Measurements from ENCODE around the gene PTPN13.

Gene PTPN13

DNA sequence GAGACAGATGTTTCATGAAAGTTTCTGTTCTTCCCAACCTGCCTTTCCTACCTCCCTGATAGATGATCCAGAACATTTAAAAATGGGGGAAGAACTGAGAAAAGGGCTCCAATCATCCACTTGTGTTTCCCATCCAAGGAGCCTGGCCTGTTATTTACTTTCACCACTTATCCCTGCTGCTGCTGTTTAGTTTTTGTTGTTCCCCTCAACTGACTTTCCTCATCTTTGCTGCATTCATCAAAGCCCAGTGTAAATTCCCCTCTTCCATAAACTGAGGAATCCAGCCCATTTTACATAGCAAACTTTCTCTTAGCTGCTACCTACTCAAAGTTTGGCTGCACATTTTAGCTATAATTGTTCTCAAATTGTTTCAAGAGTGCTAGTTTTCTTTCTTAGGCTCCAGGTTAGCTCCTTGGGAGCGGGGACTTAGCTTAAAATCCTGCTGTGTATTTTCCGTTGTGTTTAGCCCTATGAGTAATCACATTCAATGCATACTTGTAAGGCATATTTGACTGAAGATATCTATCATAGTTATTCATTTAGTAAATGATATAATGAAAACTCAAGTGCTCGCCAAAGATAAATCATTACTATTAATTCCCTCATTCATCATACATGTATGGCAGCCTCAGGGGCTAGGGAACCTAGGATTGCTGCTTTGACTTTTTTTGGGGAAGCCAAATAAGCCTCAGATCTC lies 1.4 kb upstream of the PTPN13 start (continued):
- no peak for TF ChIP-seq KLF10 (tag by site-specific recombination; IDR thresholded peaks at IDR 0.05)
- no peak for TF ChIP-seq ZNF626 (tag by site-specific recombination; IDR thresholded peaks at IDR 0.05)
- TF ChIP-seq ZBTB17 (tag by site-specific recombination; IDR thresholded peaks at IDR 0.05) = 0 out of 2 replicates have a peak, but pooled peaks have one; percentile 19

GRCh38 chr4:86594559-86595425 lies 677 bp downstream of the PTPN13 start:
- Histone ChIP-seq H3K27ac (ENCODE audit: extremely low read depth, low read depth, low read length) (peak overlapping the region; percentile 95), H3K9me3 (ENCODE audit: control insufficient read depth, insufficient read depth, low read depth, low read length) (no peaks in the 10 kb centered on the region), H3K36me3 (ENCODE audit: control insufficient read depth in 2 of 2, insufficient read depth in 1 of 2, low read length in 2 of 2) (no peaks in the 10 kb centered on the region; a peak in 1 of 3 replicates), H3K4me1 (ENCODE audit: control insufficient read depth, insufficient read depth, low read length) (peaks cover 20% of the 10 kb centered on the region), H3K4me3 (ENCODE audit: low read depth, low read length) (peak overlapping the region; percentile 72)
- CTCF ChIA-PET = interaction anchor here (0.5 to 4.0 kb wide), 8 partner anchors 18 to 1862 kb away, joined by 3 to 29 read pairs (median 4); partner anchors contain the start of gene HERC5
- POLR2A ChIA-PET = interaction anchor here (0.6 to 1.5 kb wide), 8 partner anchors 13 to 610 kb away, joined by 3 to 4 read pairs (median 3); partner anchors contain the start of gene AFF1
- TF ChIP-seq, protein P1, sequence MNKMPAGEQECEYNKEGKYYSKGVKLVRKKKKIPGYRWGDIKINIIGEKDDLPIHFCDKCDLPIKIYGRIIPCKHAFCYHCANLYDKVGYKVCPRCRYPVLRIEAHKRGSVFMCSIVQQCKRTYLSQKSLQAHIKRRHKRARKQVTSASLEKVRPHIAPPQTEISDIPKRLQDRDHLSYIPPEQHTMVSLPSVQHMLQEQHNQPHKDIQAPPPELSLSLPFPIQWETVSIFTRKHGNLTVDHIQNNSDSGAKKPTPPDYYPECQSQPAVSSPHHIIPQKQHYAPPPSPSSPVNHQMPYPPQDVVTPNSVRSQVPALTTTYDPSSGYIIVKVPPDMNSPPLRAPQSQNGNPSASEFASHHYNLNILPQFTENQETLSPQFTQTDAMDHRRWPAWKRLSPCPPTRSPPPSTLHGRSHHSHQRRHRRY (tag by site-specific recombination; IDR thresholded peaks at IDR 0.05) = no peak
- no peak for TF ChIP-seq ZNF514 (tag by site-specific recombination; IDR thresholded peaks at IDR 0.05)
- TF ChIP-seq ZBTB7A (tag by site-specific recombination; IDR thresholded peaks at IDR 0.05; ENCODE audit: low read depth) = no peak
- TF ChIP-seq ZNF138 (tag by site-specific recombination; IDR thresholded peaks at IDR 0.05; ENCODE audit: borderline replicate concordance) = no peak
- peak; percentile 90 for TF ChIP-seq ZBTB8A (tag by site-specific recombination; IDR thresholded peaks at IDR 0.05)
- TF ChIP-seq MZF1 (tag by site-specific recombination; IDR thresholded peaks at IDR 0.05; ENCODE audit: borderline replicate concordance) = peak; percentile 72; the same call in 1 of the 2 replicates
- no peak for TF ChIP-seq ZNF426 (tag by site-specific recombination; IDR thresholded peaks at IDR 0.05)
- no peak for TF ChIP-seq ZNF404 (tag by site-specific recombination; IDR thresholded peaks at IDR 0.05)
- TF ChIP-seq ZNF433 (tag by site-specific recombination; IDR thresholded peaks at IDR 0.05; ENCODE audit: low read depth) = no peak
- peak; percentile 72 for TF ChIP-seq ZNF513 (tag by site-specific recombination; IDR thresholded peaks at IDR 0.05)
- no peak for TF ChIP-seq ZNF394 (tag by site-specific recombination; IDR thresholded peaks at IDR 0.05; ENCODE audit: borderline replicate concordance)
- TF ChIP-seq ZNF311 (tag by site-specific recombination; IDR thresholded peaks at IDR 0.05; ENCODE audit: borderline replicate concordance) = no peak
- TF ChIP-seq FEZF1 (tag by site-specific recombination; IDR thresholded peaks at IDR 0.05) = no peak
- TF ChIP-seq, protein P2, sequence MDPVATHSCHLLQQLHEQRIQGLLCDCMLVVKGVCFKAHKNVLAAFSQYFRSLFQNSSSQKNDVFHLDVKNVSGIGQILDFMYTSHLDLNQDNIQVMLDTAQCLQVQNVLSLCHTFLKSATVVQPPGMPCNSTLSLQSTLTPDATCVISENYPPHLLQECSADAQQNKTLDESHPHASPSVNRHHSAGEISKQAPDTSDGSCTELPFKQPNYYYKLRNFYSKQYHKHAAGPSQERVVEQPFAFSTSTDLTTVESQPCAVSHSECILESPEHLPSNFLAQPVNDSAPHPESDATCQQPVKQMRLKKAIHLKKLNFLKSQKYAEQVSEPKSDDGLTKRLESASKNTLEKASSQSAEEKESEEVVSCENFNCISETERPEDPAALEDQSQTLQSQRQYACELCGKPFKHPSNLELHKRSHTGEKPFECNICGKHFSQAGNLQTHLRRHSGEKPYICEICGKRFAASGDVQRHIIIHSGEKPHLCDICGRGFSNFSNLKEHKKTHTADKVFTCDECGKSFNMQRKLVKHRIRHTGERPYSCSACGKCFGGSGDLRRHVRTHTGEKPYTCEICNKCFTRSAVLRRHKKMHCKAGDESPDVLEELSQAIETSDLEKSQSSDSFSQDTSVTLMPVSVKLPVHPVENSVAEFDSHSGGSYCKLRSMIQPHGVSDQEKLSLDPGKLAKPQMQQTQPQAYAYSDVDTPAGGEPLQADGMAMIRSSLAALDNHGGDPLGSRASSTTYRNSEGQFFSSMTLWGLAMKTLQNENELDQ (tag by site-specific recombination; IDR thresholded peaks at IDR 0.05; ENCODE audit: low read depth) = no peak
- no peak for TF ChIP-seq ZNF354C (tag by site-specific recombination; IDR thresholded peaks at IDR 0.05; ENCODE audit: borderline replicate concordance, low read depth)
- no peak for TF ChIP-seq ZNF530 (tag by site-specific recombination; IDR thresholded peaks at IDR 0.05; ENCODE audit: low read depth)
- TF ChIP-seq SP3 (tag by site-specific recombination; IDR thresholded peaks at IDR 0.05) = peak; percentile 35; the same call in 1 of the 2 replicates
- no peak for TF ChIP-seq OVOL3 (tag by site-specific recombination; IDR thresholded peaks at IDR 0.05)
- no peak for TF ChIP-seq PBX3 (CRISPR knock-in tag; IDR thresholded peaks at IDR 0.05)
- no peak for TF ChIP-seq ZNF239 (tag by site-specific recombination; IDR thresholded peaks at IDR 0.05)
- TF ChIP-seq, protein P3, sequence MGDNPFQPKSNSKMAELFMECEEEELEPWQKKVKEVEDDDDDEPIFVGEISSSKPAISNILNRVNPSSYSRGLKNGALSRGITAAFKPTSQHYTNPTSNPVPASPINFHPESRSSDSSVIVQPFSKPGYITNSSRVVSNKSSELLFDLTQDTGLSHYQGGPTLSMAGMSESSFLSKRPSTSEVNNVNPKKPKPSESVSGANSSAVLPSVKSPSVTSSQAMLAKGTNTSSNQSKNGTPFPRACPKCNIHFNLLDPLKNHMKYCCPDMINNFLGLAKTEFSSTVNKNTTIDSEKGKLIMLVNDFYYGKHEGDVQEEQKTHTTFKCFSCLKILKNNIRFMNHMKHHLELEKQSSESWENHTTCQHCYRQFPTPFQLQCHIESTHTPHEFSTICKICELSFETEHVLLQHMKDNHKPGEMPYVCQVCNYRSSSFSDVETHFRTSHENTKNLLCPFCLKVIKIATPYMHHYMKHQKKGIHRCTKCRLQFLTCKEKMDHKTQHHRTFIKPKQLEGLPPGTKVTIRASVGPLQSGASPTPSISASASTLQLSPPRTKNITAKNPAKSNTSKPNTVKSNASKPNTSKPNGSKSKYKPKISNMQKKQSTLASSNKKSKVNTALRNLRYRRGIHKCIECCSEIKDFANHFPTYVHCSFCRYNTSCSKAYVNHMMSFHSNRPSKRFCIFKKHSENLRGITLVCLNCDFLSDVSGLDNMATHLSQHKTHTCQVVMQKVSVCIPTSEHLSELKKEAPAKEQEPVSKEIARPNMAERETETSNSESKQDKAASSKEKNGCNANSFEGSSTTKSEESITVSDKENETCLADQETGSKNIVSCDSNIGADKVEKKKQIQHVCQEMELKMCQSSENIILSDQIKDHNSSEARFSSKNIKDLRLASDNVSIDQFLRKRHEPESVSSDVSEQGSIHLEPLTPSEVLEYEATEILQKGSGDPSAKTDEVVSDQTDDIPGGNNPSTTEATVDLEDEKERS (tag by site-specific recombination; IDR thresholded peaks at IDR 0.05) = no peak
- TF ChIP-seq ZNF701 (tag by site-specific recombination; IDR thresholded peaks at IDR 0.05) = no peak
